ENCODE measurements around the gene TLN1. TPM values are rescaled to one million over a fixed set of nuclear protein-coding genes. Genes with fewer than 3 reads are reported as not detected.

Gene TLN1
- total RNA-seq, 2 donors from 2014 or later: 816 to 836 TPM

- DNase-seq (ENCODE audit: low spot score): peak; percentile 91
- intact Hi-C loops (cut with DNase I): no loop called here
Observed at GRCh38 chr9:35756275-35757225, 24.6 kb upstream of the TLN1 start.

GRCh38 chr9:35755071-35755470 lies 23.1 kb upstream of the TLN1 start:
- no peak for DNase-seq (ENCODE audit: low spot score)
- intact Hi-C loops (cut with DNase I): no loop called here

- intact Hi-C loops (cut with DNase I): no loop called here
- peak; percentile 58 for DNase-seq (ENCODE audit: low spot score)
Observed at GRCh38 chr9:35754264-35754663, 22.3 kb upstream of the TLN1 start, which contains the start of gene MSMP. Gene MSMP (minus strand): TSS chr9:35754276. CDS start chr9:35754129, 147 bp downstream.

DNA sequence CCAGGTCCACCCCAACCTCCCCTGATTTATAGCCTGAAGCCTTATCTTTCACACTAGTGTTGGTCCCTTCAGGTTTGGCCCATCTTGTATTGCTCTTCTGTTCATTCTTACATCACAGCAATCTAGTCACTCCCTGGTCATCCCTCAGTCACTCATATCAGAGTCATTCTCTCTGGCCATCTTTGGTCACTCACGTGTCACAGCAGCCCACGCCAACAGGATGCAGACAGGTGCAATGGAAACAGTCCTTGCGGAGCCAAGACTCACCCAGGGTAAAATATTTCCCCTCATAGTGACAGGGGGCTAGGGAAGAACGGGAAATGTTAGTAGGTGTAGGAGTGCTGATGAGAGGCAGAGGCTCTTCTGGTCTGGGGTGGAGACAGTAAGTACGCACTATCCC lies 21.5 kb upstream of the TLN1 start:
- intact Hi-C loops (cut with DNase I): no loop called here
- no peak for DNase-seq (ENCODE audit: low spot score)

DNA sequence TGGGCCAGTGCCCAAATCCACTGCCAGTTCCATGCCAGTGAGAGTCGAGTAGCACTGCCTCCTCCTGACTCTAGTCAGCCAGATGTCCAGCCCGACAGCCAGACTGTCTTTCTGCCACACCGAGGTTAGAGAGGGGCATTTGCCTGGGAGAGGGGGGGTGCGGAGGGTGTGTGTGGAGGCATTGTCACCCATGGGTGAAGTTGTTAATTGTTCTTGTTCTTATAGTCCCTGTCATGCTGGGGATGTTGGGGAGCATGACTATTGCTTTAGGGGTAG lies 18.2 kb upstream of the TLN1 start:
- intact Hi-C loops (cut with DNase I): no loop called here
- DNase-seq (ENCODE audit: low spot score): no peak

- intact Hi-C loops (cut with DNase I): loop anchor here in 1 of 2 donors (5.0 kb wide), 1 partner anchor 52 kb away; no protein-coding TSS in a partner anchor
- DNase-seq (ENCODE audit: low spot score): peak; percentile 80
Observed at GRCh38 chr9:35749515-35750255, 17.7 kb upstream of the TLN1 start.

DNA sequence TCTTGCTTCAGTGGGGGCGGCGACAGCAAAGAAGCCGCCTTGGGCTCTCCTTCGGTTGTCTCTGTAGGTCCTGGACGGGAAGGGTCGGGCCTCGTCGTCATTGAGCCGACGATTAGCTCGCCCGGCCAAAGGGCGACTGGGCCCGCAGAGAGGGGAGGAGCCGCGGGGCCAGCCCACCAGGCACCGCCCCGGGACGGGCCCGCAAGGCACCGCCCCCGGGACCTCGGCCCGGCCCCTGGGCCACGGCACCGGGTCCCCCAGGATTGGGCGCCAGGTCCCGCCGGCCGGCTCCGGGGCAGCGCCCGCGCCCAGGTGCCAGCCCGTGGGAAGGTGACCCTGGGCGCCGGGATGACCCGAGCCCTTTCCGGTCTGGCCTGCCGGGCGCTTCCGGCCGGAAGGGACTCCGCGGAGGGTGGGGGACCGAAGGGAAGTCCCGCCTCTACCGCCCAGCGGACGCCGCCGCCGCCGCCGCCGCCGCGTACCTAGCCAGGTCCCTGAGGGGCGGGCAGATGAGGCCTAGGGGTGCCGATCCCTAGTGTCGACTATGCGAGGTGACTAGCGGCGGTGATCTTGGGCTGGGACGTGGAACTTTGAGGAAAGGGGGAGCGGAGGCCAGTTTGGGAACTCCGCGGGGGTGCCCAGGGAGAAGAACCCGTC lies 17.0 kb upstream of the TLN1 start, which contains the start of the genes GBA2 and RGP1:
GBA2 (minus strand) TSS at position 371 of the 657 bp plus-strand sequence. CDS start 524 bp downstream, outside the sequence.
RGP1 (plus strand) TSS at position 430 of the 657 bp plus-strand sequence. CDS start 469 bp downstream, outside the sequence.
- DNase-seq (ENCODE audit: low spot score): peak; percentile 94
- intact Hi-C loops (cut with DNase I): loop anchor here in 1 of 2 donors (5.0 kb wide), 1 partner anchor 52 kb away; no protein-coding TSS in a partner anchor

- intact Hi-C loops (cut with DNase I): loop anchor here in 1 of 2 donors (5.0 kb wide), 1 partner anchor 51 kb away; no protein-coding TSS in a partner anchor
- DNase-seq (ENCODE audit: low spot score): no peak
Observed at GRCh38 chr9:35748242-35748857, 16.4 kb upstream of the TLN1 start.

GRCh38 chr9:35746583-35746982 lies 14.6 kb upstream of the TLN1 start:
- intact Hi-C loops (cut with DNase I): loop anchor here in 1 of 2 donors (5.0 kb wide), 1 partner anchor 49 kb away; no protein-coding TSS in a partner anchor
- DNase-seq (ENCODE audit: low spot score): no peak

DNA sequence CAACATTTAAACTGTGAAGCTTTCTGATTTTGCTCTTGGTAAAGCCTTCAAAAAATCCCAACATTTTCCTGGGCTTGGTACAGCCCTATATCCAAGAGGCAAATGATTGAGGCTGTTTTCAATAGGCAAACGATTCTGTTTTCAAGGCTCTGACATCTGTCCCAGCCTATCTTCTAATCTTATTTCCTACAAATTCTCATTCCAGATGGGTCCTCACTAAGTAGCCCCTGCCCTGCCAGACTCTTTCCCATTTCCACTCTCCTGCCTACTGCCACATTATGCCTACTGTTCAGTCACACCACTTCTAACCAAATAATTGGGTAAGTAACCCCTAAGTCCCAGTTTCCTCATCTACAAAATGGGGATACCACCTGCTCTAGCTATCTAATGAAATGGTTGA lies 13.6 kb upstream of the TLN1 start:
- no peak for DNase-seq (ENCODE audit: low spot score)
- intact Hi-C loops (cut with DNase I): loop anchor here in 1 of 2 donors (5.0 kb wide), 1 partner anchor 48 kb away; no protein-coding TSS in a partner anchor

DNA sequence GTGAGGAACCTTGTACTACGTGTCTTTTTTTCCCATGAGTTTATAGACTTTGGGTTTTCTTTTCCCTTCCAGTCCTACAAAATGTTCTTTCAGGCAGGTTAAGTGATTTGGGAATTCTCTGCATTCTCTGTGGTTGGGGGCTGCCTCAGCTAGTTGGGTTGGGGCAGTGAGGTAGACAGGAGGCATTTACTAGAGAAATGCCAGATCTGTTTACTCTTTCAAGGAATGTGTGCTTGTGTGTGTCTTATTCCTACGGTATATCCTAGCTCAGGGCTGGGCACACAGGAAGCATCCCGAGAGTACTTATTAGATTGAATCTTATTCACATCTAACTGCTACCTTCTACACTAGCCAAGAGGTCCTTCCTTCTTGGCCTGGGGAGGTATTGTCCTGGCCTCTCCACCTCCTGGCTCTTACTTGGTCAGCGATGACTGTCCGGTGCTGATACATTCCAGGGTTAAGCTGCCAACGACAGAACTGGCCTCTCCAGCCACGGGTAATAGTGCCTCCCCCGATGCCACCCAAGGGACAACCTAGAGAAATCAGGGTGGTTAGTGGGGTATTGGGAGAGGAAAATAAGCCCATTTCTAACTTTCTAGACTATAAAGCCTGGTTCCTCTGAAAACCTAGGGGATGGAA lies 12.0 kb upstream of the TLN1 start:
- intact Hi-C loops (cut with DNase I): no loop called here
- no peak for DNase-seq (ENCODE audit: low spot score)

GRCh38 chr9:35743452-35743851 lies 11.5 kb upstream of the TLN1 start:
- intact Hi-C loops (cut with DNase I): no loop called here
- no peak for DNase-seq (ENCODE audit: low spot score)

DNA sequence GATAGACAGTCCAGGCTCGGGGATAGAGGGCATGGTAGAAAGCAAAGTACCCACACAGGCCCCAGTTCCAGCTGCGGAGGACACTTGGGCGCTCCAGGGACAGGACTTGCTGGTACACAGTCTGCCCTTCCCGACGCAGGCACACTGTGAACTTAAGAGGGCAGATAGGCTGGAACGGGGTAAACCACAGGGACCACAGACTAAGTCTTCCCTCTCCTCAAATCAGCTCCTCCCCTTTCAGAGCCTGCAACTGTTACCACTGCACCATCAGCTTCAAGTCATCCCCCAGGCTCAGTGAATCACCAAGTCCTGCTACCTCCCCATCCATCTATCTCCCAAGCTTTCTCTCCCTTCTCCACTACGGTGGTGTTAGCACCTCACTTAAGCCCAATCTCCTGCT lies 9.7 kb upstream of the TLN1 start:
- intact Hi-C loops (cut with DNase I): no loop called here
- DNase-seq (ENCODE audit: low spot score): no peak

GRCh38 chr9:35740243-35740642 lies 8.2 kb upstream of the TLN1 start:
- no peak for DNase-seq (ENCODE audit: low spot score)
- intact Hi-C loops (cut with DNase I): no loop called here

DNA sequence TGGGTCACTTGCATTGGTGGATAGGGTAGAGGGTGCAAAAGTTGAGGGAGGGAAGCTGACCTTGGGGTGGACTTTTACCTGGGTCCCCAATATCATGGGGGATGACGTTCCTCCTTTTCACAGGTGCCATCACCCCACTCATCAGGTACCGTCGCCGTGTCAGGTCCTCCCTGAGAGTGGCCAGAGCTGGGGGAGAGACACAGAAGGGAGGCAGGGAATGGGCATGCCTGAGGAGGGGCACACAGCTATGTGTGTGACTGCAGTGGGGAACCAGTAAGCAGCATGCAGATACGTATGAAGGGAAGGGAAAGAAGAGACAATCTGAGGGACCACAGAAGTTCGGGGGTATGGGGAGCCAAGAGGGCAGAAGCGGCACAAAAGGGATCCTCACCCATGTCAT lies 6.9 kb upstream of the TLN1 start:
- intact Hi-C loops (cut with DNase I): no loop called here
- DNase-seq (ENCODE audit: low spot score): no peak

DNA sequence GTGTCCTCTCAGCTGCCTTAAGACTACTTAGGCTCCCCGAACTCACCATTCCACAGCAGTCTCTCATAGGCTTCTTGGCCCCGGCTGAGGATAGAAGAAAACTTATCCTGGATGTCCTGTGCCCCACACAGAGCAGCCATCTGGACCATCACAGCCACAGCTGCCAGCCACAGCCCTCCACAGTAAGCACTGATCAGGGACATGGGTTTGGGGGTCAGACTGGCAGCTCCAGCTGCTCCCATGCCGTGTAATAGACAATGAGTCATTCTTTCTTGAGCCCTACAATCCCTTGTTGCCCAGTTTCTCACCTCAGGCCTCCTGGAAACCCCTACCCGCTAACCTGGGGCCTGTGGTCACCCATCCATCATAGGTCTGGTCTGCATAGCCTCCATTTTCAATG lies 6.2 kb upstream of the TLN1 start:
- no peak for DNase-seq (ENCODE audit: low spot score)
- intact Hi-C loops (cut with DNase I): no loop called here

GRCh38 chr9:35737143-35737542 lies 5.1 kb upstream of the TLN1 start:
- intact Hi-C loops (cut with DNase I): no loop called here
- no peak for DNase-seq (ENCODE audit: low spot score)

GRCh38 chr9:35736201-35736633 lies 4.2 kb upstream of the TLN1 start:
- DNase-seq (ENCODE audit: low spot score): no peak
- intact Hi-C loops (cut with DNase I): no loop called here

- DNase-seq (ENCODE audit: low spot score): no peak
- intact Hi-C loops (cut with DNase I): no loop called here
Observed at GRCh38 chr9:35734096-35734495, 2.1 kb upstream of the TLN1 start.
